Measurements from ENCODE around the gene SLC24A1. TPM values are rescaled to one million over a fixed set of nuclear protein-coding genes. Genes with fewer than 3 reads are reported as not detected.
"Not testable (repeated sequence)": the region's sequence is repeated elsewhere in the genome, so short reads cannot be mapped to it uniquely, and the experiment has no call there.

The SLC24A1 gene
- total and polyA plus RNA-seq, 4 experiments from 2014 or later: 0.35 to 8.2 (median 4.5) TPM

DNA sequence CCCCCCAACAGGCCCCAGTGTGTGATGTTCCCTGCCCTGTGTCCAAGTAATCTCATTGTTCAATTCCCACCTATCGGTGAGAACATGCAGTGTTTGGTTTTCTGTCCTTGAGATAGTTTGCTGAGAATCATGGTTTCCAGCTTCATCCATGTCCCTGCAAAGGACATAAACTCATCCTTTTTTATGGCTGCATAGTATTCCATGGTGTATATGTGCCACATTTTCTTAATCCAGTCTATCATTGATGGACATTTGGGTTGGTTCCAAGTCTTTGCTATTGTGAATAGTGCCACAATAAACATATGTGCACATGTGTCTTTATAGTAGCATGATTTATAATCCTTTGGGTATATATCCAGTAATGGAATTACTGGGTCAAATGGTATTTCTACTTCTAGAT lies 5.9 kb upstream of the SLC24A1 start:
- Mint-ChIP-seq H3K4me1 (peaks cover 11 to 19% (median 16%) of the 10 kb centered on the region in 4 donors), H3K36me3 (peaks cover 0 to 13% of the 10 kb centered on the region in 2 donors)
- intact Hi-C loops (cut with micrococcal nuclease); CTCF ChIA-PET (ENCODE audit: partially characterized antibody); H3K9me3 Mint-ChIP-seq; H3K4me3 Mint-ChIP-seq; H3K4me3 ChIP-seq (ENCODE audit: low read length in 2 of 2); DNase-seq; H3K27me3 ChIP-seq (ENCODE audit: insufficient read depth, low read length); POLR2A ChIA-PET (ENCODE audit: partially characterized antibody); H3K9me3 ChIP-seq (ENCODE audit: control insufficient read depth in 1 of 2, low read length in 2 of 2); H3K27me3 Mint-ChIP-seq; H3K27ac Mint-ChIP-seq; H3K27ac ChIP-seq (ENCODE audit: low read depth, low read length); H3K36me3 ChIP-seq (ENCODE audit: insufficient read depth, low read length): not testable (repeated sequence)
- peaks cover 13% of the 10 kb centered on the region for H3K4me1 ChIP-seq (ENCODE audit: insufficient read depth, low read length)

DNA sequence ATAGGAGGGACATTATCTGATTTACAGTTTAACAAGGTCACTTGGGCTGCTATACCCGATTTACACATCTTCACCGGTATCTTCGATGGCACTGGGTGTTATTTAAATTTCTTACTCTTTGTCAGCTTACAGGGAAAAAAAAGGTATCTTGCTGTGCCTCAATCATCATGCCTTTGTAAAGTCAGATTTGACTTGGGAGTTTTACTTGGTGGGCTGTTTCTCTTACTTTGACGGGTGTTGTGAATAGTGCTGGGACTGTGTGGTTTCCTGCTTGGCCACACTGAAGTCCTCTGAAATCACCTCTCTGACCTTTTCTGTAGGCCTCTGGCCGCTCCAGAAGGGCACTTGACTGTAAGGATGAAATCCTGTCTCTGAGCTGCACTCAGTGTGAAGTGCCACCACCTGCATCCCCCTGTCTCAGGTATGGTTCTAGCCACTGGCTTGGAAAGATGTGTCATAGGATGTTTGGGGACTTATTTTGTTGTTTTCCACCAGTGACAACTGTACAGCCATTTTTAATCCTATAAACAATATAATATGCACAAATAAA lies 3.1 kb upstream of the SLC24A1 start:
- intact Hi-C loops (cut with micrococcal nuclease): no loop called here
- Histone ChIP-seq H3K9me3 (ENCODE audit: control insufficient read depth in 1 of 2, low read length in 2 of 2) (no peaks in the 10 kb centered on the region), H3K4me3 (ENCODE audit: low read length in 2 of 2) (no peak overlapping the region), H3K27me3 (ENCODE audit: insufficient read depth, low read length) (no peaks in the 10 kb centered on the region), H3K4me1 (ENCODE audit: insufficient read depth, low read length) (no peaks in the 10 kb centered on the region), H3K27ac (ENCODE audit: low read depth, low read length) (no peak overlapping the region), H3K36me3 (ENCODE audit: insufficient read depth, low read length) (no peaks in the 10 kb centered on the region)
- Mint-ChIP-seq H3K4me1 (peaks cover 0 to 5% (median under 1%) of the 10 kb centered on the region in 4 donors), H3K36me3 (peaks cover 2 to 4% of the 10 kb centered on the region in 2 donors), H3K9me3 (no peaks in the 10 kb centered on the region), H3K4me3 (no peak overlapping the region), H3K27ac (no peak overlapping the region), H3K27me3 (no peaks in the 10 kb centered on the region)
- ChIA-PET CTCF (ENCODE audit: partially characterized antibody) (no interaction called here), POLR2A (ENCODE audit: partially characterized antibody) (interaction anchor here (0.6 kb wide), 1 partner anchor 204 kb away, joined by 5 read pairs; no protein-coding TSS in a partner anchor)
- DNase-seq: no peak

DNA sequence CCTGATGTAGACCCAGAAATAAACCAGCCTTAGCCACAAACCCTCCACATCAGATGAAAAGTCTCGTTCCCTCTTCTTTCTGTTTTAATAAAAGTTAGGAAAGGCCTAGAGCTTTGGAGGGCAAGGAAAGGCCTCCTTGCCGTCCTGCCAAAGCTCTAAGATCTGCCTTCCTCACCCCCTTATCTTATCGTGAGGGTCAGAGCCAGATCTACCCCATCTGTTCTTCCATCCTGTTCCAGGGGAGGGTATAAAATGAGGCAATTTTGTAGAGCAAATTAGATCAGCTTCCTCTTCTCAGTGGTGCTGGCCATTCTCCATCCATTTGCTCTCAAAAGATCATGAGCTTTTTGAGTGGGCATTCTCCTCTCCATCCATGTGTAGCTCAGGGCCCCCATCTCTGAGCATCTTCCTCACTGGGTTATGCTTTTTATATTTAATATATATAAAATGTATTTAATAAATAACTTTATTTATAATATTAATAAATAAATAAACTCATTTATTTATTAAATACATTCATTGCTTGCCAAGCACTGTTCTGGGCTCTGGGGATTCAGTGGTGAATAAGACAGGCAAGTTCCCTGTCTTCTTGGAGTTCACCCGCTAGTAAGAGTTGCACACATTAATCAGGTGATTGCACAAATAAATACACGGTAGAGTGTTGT lies 2.0 kb upstream of the SLC24A1 start:
- CTCF ChIA-PET (ENCODE audit: partially characterized antibody): interaction anchor here (0.7 to 0.8 kb wide), 2 partner anchors 9 to 24 kb away, joined by 3 read pairs; no protein-coding TSS in a partner anchor
- no peak for DNase-seq
- Mint-ChIP-seq H3K27me3 (no peaks in the 10 kb centered on the region), H3K36me3 (peaks cover 9 to 11% of the 10 kb centered on the region in 2 donors), H3K27ac (no peak overlapping the region), H3K4me1 (peaks cover 0 to 2% (median 0%) of the 10 kb centered on the region in 4 donors), H3K9me3 (no peaks in the 10 kb centered on the region), H3K4me3 (no peak overlapping the region)
- intact Hi-C loops (cut with micrococcal nuclease): no loop called here
- Histone ChIP-seq H3K27ac (ENCODE audit: low read depth, low read length) (no peak overlapping the region), H3K4me3 (ENCODE audit: low read length in 2 of 2) (no peak overlapping the region), H3K9me3 (ENCODE audit: control insufficient read depth in 1 of 2, low read length in 2 of 2) (no peaks in the 10 kb centered on the region), H3K4me1 (ENCODE audit: insufficient read depth, low read length) (no peaks in the 10 kb centered on the region), H3K27me3 (ENCODE audit: insufficient read depth, low read length) (no peaks in the 10 kb centered on the region), H3K36me3 (ENCODE audit: insufficient read depth, low read length) (no peaks in the 10 kb centered on the region)
- POLR2A ChIA-PET (ENCODE audit: partially characterized antibody): no interaction called here

DNA sequence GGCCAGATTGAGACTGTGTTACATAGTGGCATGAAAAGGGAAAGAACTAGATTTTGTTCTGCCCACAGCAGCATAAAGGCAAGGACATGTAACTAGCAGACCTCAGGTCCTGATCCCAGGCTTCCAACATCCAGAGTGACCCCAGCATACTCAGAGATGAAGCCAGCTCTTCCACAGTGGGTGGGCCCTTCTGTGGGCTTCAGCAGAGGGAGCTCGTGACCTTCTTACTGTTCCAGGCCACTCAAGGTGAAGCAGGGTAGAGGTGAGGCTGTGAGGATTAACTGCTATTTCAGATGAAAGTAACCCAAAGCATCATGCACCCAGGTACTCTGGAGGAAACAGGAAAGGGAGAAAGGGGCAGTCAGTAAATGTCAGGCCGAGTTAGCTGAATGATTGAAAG lies 905 bp upstream of the SLC24A1 start:
- Histone ChIP-seq H3K27me3 (ENCODE audit: insufficient read depth, low read length) (no peaks in the 10 kb centered on the region), H3K36me3 (ENCODE audit: insufficient read depth, low read length) (no peaks in the 10 kb centered on the region), H3K4me3 (ENCODE audit: low read length in 2 of 2) (no peak overlapping the region), H3K4me1 (ENCODE audit: insufficient read depth, low read length) (no peaks in the 10 kb centered on the region), H3K27ac (ENCODE audit: low read depth, low read length) (no peak overlapping the region), H3K9me3 (ENCODE audit: control insufficient read depth in 1 of 2, low read length in 2 of 2) (no peaks in the 10 kb centered on the region)
- Mint-ChIP-seq H3K4me1 (peaks cover 0 to 2% (median 0%) of the 10 kb centered on the region in 4 donors), H3K9me3 (no peaks in the 10 kb centered on the region), H3K27ac (peak overlapping the region in 1 of 7 donors; percentile 43), H3K36me3 (peaks cover 15 to 20% of the 10 kb centered on the region in 2 donors), H3K4me3 (no peak overlapping the region), H3K27me3 (no peaks in the 10 kb centered on the region)
- ChIA-PET POLR2A (ENCODE audit: partially characterized antibody) (interaction anchor here (1.2 kb wide), 1 partner anchor 10 kb away, joined by 3 read pairs; the partner anchor contains the start of gene INTS14), CTCF (ENCODE audit: partially characterized antibody) (no interaction called here)
- DNase-seq: no peak
- intact Hi-C loops (cut with micrococcal nuclease): no loop called here

DNA sequence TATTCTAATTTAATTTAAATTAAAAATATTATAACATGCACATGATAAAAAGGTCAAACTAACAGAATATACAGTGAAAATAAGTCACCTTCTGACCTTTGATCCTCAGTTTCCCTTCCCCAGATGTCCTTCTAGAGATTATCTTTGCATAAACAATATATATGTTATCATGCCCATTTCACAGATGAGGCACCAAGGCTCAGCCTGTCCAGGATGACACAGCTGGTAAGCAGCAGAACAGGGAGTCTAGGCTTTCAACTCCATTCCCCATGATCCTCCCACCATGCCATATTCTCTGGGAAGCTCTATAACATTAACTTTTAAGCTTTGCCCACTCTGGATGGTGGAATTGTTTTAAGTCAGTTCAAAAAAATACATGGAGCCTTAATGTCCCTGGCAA lies 1.4 kb downstream of the SLC24A1 start:
- CTCF ChIA-PET (ENCODE audit: partially characterized antibody): interaction anchor here (1.8 kb wide), 1 partner anchor 15 kb away, joined by 4 read pairs; no protein-coding TSS in a partner anchor
- H3K4me1 Mint-ChIP-seq: no peaks in the 10 kb centered on the region
- no peaks in the 10 kb centered on the region for H3K4me1 ChIP-seq (ENCODE audit: insufficient read depth, low read length)
- no peak overlapping the region for H3K27ac ChIP-seq (ENCODE audit: low read depth, low read length)
- peaks cover 18 to 35% of the 10 kb centered on the region in 2 donors for H3K36me3 Mint-ChIP-seq
- H3K27me3 Mint-ChIP-seq: no peaks in the 10 kb centered on the region
- no peak for DNase-seq
- intact Hi-C loops (cut with micrococcal nuclease): no loop called here
- POLR2A ChIA-PET (ENCODE audit: partially characterized antibody): no interaction called here
- no peaks in the 10 kb centered on the region for H3K27me3 ChIP-seq (ENCODE audit: insufficient read depth, low read length)
- H3K9me3 Mint-ChIP-seq: peaks cover 0 to 1% (median 0%) of the 10 kb centered on the region in 8 donors
- H3K9me3 ChIP-seq (ENCODE audit: control insufficient read depth in 1 of 2, low read length in 2 of 2): no peaks in the 10 kb centered on the region
- H3K27ac Mint-ChIP-seq: peak overlapping the region in 1 of 7 donors; percentile 59
- H3K4me3 Mint-ChIP-seq: no peak overlapping the region
- no peaks in the 10 kb centered on the region for H3K36me3 ChIP-seq (ENCODE audit: insufficient read depth, low read length)
- no peak overlapping the region for H3K4me3 ChIP-seq (ENCODE audit: low read length in 2 of 2)

DNA sequence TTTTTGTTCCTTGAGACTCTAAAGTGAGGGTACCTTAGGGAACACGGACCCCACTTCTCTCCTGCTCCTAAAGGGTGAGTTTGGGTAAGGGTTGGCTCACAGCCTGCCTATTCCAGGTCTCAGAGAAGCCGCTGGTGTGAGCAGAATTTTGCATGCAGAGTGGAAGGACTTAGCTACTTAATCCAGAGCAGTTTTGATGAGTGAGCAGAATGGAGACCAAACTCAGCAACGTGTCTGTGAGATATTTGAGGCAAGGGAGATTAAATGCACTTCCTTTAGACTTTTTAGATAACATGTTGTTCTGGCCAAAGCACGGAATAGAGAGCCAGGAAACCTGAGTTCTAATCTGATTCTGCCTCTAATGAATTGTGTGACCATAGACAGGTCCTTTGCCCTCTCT lies 5.1 kb downstream of the SLC24A1 start:
- Mint-ChIP-seq H3K36me3 (peaks cover 17 to 35% of the 10 kb centered on the region in 2 donors), H3K4me3 (no peak overlapping the region), H3K27me3 (no peaks in the 10 kb centered on the region), H3K9me3 (peaks cover 0 to 1% (median 0%) of the 10 kb centered on the region in 8 donors), H3K4me1 (peaks cover 5 to 12% (median 6%) of the 10 kb centered on the region in 4 donors), H3K27ac (no peak overlapping the region)
- intact Hi-C loops (cut with micrococcal nuclease): no loop called here
- H3K4me3 ChIP-seq (ENCODE audit: low read length in 2 of 2): no peak overlapping the region
- no peaks in the 10 kb centered on the region for H3K27me3 ChIP-seq (ENCODE audit: insufficient read depth, low read length)
- no peaks in the 10 kb centered on the region for H3K36me3 ChIP-seq (ENCODE audit: insufficient read depth, low read length)
- DNase-seq: no peak
- H3K9me3 ChIP-seq (ENCODE audit: control insufficient read depth in 1 of 2, low read length in 2 of 2): no peaks in the 10 kb centered on the region
- CTCF ChIA-PET (ENCODE audit: partially characterized antibody): no interaction called here
- peaks cover 11% of the 10 kb centered on the region for H3K4me1 ChIP-seq (ENCODE audit: insufficient read depth, low read length)
- POLR2A ChIA-PET (ENCODE audit: partially characterized antibody): no interaction called here
- H3K27ac ChIP-seq (ENCODE audit: low read depth, low read length): no peak overlapping the region

DNA sequence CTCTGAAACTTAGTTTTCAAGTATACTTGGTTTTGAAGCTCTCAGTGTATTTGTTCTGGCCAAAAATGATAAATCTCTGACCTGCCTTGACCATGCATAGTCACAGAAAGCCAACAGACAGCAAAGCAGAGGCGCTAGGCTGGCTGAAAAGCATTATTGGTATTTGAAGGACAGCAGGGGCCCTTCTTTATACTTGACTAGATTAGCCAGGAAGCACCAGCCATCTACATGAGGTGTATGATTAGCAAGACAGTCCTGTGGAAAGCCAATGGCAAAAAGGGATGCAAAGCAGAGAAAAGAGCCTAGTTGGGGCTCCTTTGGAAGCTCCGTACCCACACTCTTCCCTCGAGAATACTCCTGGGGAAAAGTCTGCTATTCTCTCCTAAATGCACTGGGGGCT lies 7.8 kb downstream of the SLC24A1 start:
- CTCF ChIA-PET (ENCODE audit: partially characterized antibody): interaction anchor here (1.1 to 2.1 kb wide), 5 partner anchors 9 to 209 kb away, joined by 3 to 10 read pairs (median 3); no protein-coding TSS in a partner anchor
- peaks cover 16% of the 10 kb centered on the region for H3K4me1 ChIP-seq (ENCODE audit: insufficient read depth, low read length)
- H3K27me3 Mint-ChIP-seq: no peaks in the 10 kb centered on the region
- POLR2A ChIA-PET (ENCODE audit: partially characterized antibody): no interaction called here
- intact Hi-C loops (cut with micrococcal nuclease): no loop called here
- peaks cover 0 to 1% (median 0%) of the 10 kb centered on the region in 8 donors for H3K9me3 Mint-ChIP-seq
- no peak overlapping the region for H3K4me3 Mint-ChIP-seq
- H3K27ac Mint-ChIP-seq: no peak overlapping the region
- no peak overlapping the region for H3K27ac ChIP-seq (ENCODE audit: low read depth, low read length)
- DNase-seq: no peak
- H3K27me3 ChIP-seq (ENCODE audit: insufficient read depth, low read length): no peaks in the 10 kb centered on the region
- no peaks in the 10 kb centered on the region for H3K36me3 ChIP-seq (ENCODE audit: insufficient read depth, low read length)
- no peak overlapping the region for H3K4me3 ChIP-seq (ENCODE audit: low read length in 2 of 2)
- H3K4me1 Mint-ChIP-seq: peaks cover 7 to 12% (median 8%) of the 10 kb centered on the region in 4 donors
- H3K36me3 Mint-ChIP-seq: peaks cover 12 to 26% of the 10 kb centered on the region in 2 donors
- no peaks in the 10 kb centered on the region for H3K9me3 ChIP-seq (ENCODE audit: control insufficient read depth in 1 of 2, low read length in 2 of 2)

Measured in CD4-positive, alpha-beta memory T cell (primary cell).